DMS153 treated with DMSO at 0.1 percent for 48 hours (cell line): ENCODE results near the gene GNG10.
"Not testable (repeated sequence)": the region's sequence is repeated elsewhere in the genome, so short reads cannot be mapped to it uniquely, and the experiment has no call there.

Experiments used
- DNase-seq: peaks from one replicate; lab custom pipeline; 2025; ENCODE audit not compliant: unreplicated experiment; lab: John Stamatoyannopoulos, UW

The GNG10 gene

GRCh38 chr9:111649016-111649415 lies 12.4 kb upstream of the GNG10 start:
- no peak for DNase-seq

GRCh38 chr9:111657051-111657450 lies 4.4 kb upstream of the GNG10 start:
- no peak for DNase-seq

- DNase-seq = no peak
These were observed 2.5 kb upstream of the GNG10 start for GRCh38 chr9:111658943-111659342.

- no peak for DNase-seq
These were observed 1.7 kb upstream of the GNG10 start for GRCh38 chr9:111659691-111660090.

- DNase-seq = peak; percentile 1
These were observed 557 bp downstream of the GNG10 start for GRCh38 chr9:111661802-111662521.

GRCh38 chr9:111662576-111663300 lies 1.3 kb downstream of the GNG10 start:
- no peak for DNase-seq

GRCh38 chr9:111663301-111663823 lies 2.0 kb downstream of the GNG10 start:
- no peak for DNase-seq

GRCh38 chr9:111668026-111668573 lies 6.7 kb downstream of the GNG10 start:
- DNase-seq = no peak

GRCh38 chr9:111668601-111669000 lies 7.2 kb downstream of the GNG10 start:
- not testable (repeated sequence) for DNase-seq

GRCh38 chr9:111674319-111674718 lies 12.9 kb downstream of the GNG10 start:
- DNase-seq = no peak

GRCh38 chr9:111676116-111676515 lies 14.7 kb downstream of the GNG10 start:
- no peak for DNase-seq

- DNase-seq = no peak
These were observed 16.9 kb downstream of the GNG10 start for GRCh38 chr9:111678293-111678692.

GRCh38 chr9:111679199-111679598 lies 17.8 kb downstream of the GNG10 start:
- no peak for DNase-seq

- DNase-seq = no peak
These were observed 22.0 kb downstream of the GNG10 start for GRCh38 chr9:111683392-111683791.

- peak; percentile 22 for DNase-seq
These were observed 30.4 kb downstream of the GNG10 start for GRCh38 chr9:111691672-111692329.

- DNase-seq = no peak
These were observed 35.4 kb downstream of the GNG10 start for GRCh38 chr9:111696796-111697195.

- DNase-seq = no peak
These were observed 39.4 kb downstream of the GNG10 start for GRCh38 chr9:111700776-111701175.

- DNase-seq = no peak
These were observed 43.1 kb downstream of the GNG10 start for GRCh38 chr9:111704503-111704902.

- no peak for DNase-seq
These were observed 50.1 kb downstream of the GNG10 start for GRCh38 chr9:111711548-111711947.

- no peak for DNase-seq
These were observed 51.0 kb downstream of the GNG10 start for GRCh38 chr9:111712369-111712768.

- DNase-seq = no peak
These were observed 54.1 kb downstream of the GNG10 start for GRCh38 chr9:111715471-111715870.
